Measurements from ENCODE around the gene MNX1. TPM values are rescaled to one million over a fixed set of nuclear protein-coding genes. Genes with fewer than 3 reads are reported as not detected.

Gene MNX1
- total RNA-seq, 4 donors from 2014 or later, result 11.7 to 23.2 (median 13.1) TPM

GRCh38 chr7:157056957-157057902 is 46.8 kb upstream of the MNX1 start:
- Histone ChIP-seq H3K4me1 (no peaks in the 10 kb centered on the region), H3K9me3 (peaks cover 0 to 3% of the 10 kb centered on the region in 2 donors), H3K4me3 (no peak overlapping the region), H3K36me3 (no peaks in the 10 kb centered on the region), H3K27me3 (peaks cover 16% of the 10 kb centered on the region), H3K27ac (no peak overlapping the region)
- in situ Hi-C loops (cut with MboI; ENCODE audit: low pct_ligation_motif_present in 1 of 4, low pct_unique_long_range_greater_than_20kb in 1 of 4, low sequenced_read_pairs in 3 of 4), result no loop called here
- 40 to 73% methylated on average over 5 to 16 of the region's 16 CpGs for WGBS, 2 donors (ENCODE audit: low coverage in 1 of 2)
- DNase-seq, result no peak
- intact Hi-C loops (cut with DNase I; ENCODE audit: low total_unique reads), result no loop called here
- TF ChIP-seq POLR2A (IDR thresholded peaks at IDR 0.05) (no peak), CTCF (IDR thresholded peaks at IDR 0.05) (no peak), POLR2AphosphoS5 (IDR thresholded peaks at IDR 0.05) (no peak), EP300 (IDR thresholded peaks at IDR 0.05; ENCODE audit: low read depth) (no peak)

GRCh38 chr7:157056246-157056645 is 45.8 kb upstream of the MNX1 start:
- TF ChIP-seq CTCF (IDR thresholded peaks at IDR 0.05) (no peak), EP300 (IDR thresholded peaks at IDR 0.05; ENCODE audit: low read depth) (no peak), POLR2AphosphoS5 (IDR thresholded peaks at IDR 0.05) (no peak)
- no peak for DNase-seq
- no peak overlapping the region for H3K27ac ChIP-seq
- H3K4me1 ChIP-seq, result no peaks in the 10 kb centered on the region
- no peaks in the 10 kb centered on the region for H3K36me3 ChIP-seq
- no peak overlapping the region for H3K4me3 ChIP-seq
- H3K27me3 ChIP-seq, result peaks cover 21% of the 10 kb centered on the region
- 74 to 95% methylated on average over 4 to 9 of the region's 9 CpGs for WGBS, 2 donors (ENCODE audit: low coverage in 1 of 2)
- H3K9me3 ChIP-seq, result peaks cover 0 to 3% of the 10 kb centered on the region in 2 donors
- in situ Hi-C loops (cut with MboI; ENCODE audit: low pct_ligation_motif_present in 1 of 4, low pct_unique_long_range_greater_than_20kb in 1 of 4, low sequenced_read_pairs in 3 of 4) (no loop called here), intact Hi-C loops (cut with DNase I; ENCODE audit: low total_unique reads) (no loop called here)

- Histone ChIP-seq H3K27me3 (peaks cover 29% of the 10 kb centered on the region), H3K27ac (no peak overlapping the region), H3K36me3 (no peaks in the 10 kb centered on the region), H3K9me3 (peaks cover 0 to 3% of the 10 kb centered on the region in 2 donors), H3K4me3 (no peak overlapping the region), H3K4me1 (no peaks in the 10 kb centered on the region)
- in situ Hi-C loops (cut with MboI; ENCODE audit: low pct_ligation_motif_present in 1 of 4, low pct_unique_long_range_greater_than_20kb in 1 of 4, low sequenced_read_pairs in 3 of 4) (no loop called here), intact Hi-C loops (cut with DNase I; ENCODE audit: low total_unique reads) (no loop called here)
- no peak for DNase-seq
- 75 to 84% methylated on average over 2 to 9 of the region's 9 CpGs for WGBS, 2 donors (ENCODE audit: low coverage in 1 of 2)
- no peak for TF ChIP-seq EP300 (IDR thresholded peaks at IDR 0.05; ENCODE audit: low read depth)
- no peak for TF ChIP-seq POLR2AphosphoS5 (IDR thresholded peaks at IDR 0.05)
- TF ChIP-seq POLR2A (IDR thresholded peaks at IDR 0.05), result no peak
- no peak for TF ChIP-seq CTCF (IDR thresholded peaks at IDR 0.05)
Observed at GRCh38 chr7:157054927-157055326, 44.5 kb upstream of the MNX1 start.

- no peak for TF ChIP-seq POLR2A (IDR thresholded peaks at IDR 0.05)
- no peak for TF ChIP-seq CTCF (IDR thresholded peaks at IDR 0.05)
- TF ChIP-seq EP300 (IDR thresholded peaks at IDR 0.05; ENCODE audit: low read depth), result no peak
- TF ChIP-seq POLR2AphosphoS5 (IDR thresholded peaks at IDR 0.05), result no peak
- in situ Hi-C loops (cut with MboI; ENCODE audit: low pct_ligation_motif_present in 1 of 4, low pct_unique_long_range_greater_than_20kb in 1 of 4, low sequenced_read_pairs in 3 of 4), result no loop called here
- Histone ChIP-seq H3K27ac (no peak overlapping the region), H3K27me3 (peaks cover 34% of the 10 kb centered on the region), H3K36me3 (no peaks in the 10 kb centered on the region), H3K4me1 (no peaks in the 10 kb centered on the region), H3K4me3 (no peak overlapping the region), H3K9me3 (peaks cover 0 to 3% of the 10 kb centered on the region in 2 donors)
- 89 to 94% methylated on average over 5 of the region's 5 CpGs for WGBS, 2 donors (ENCODE audit: low coverage in 1 of 2)
- intact Hi-C loops (cut with DNase I; ENCODE audit: low total_unique reads), result no loop called here
- no peak for DNase-seq
Observed at GRCh38 chr7:157053118-157053517, 42.7 kb upstream of the MNX1 start.
